HEK293 (cell line): Measurements from ENCODE around the gene SMCHD1.

ENCODE experiments used
- CTCF ChIA-PET: fragments of 350-600 bp; formaldehyde crosslinking; extraction: SDS; loops from one replicate; lab custom pipeline; 2021; ENCODE audit warnings: antibody characterized with exemption; lab: Yijun Ruan, JAX
- POLR2A ChIA-PET: fragments of 300-600 bp; formaldehyde crosslinking; extraction: SDS; loops from one replicate; lab custom pipeline; 2020; ENCODE audit warnings: antibody characterized with exemption, inconsistent platforms; lab: Yijun Ruan, JAX
- H3K27ac ChIP-seq: fragments of 200-500 bp; sonication (Bioruptor generic); 2 replicates; pipeline ENCODE4 v1.5.1; 2014; ENCODE audit warnings: low read depth, low read length, control low read depth, inconsistent platforms; ENCODE audit errors: extremely low read depth
- H3K36me3 ChIP-seq, 2 experiments: fragments of 200-500 bp in 1 of 2; sonication (Bioruptor generic) in 1 of 2; 1 replicate in 1 of 2; 2 replicates in 1 of 2; pipeline ENCODE4 v1.5.1; 2014 to 2017; ENCODE audit warnings: inconsistent platforms in 2 of 2, low read length in 2 of 2; ENCODE audit not compliant: control insufficient read depth in 2 of 2, insufficient read depth in 1 of 2
- H3K4me1 ChIP-seq: fragments of 200-500 bp; sonication (Bioruptor generic); 2 replicates; pipeline ENCODE4 v1.5.1; 2014; ENCODE audit warnings: mild to moderate bottlenecking, low read length, inconsistent platforms; ENCODE audit not compliant: control insufficient read depth, insufficient read depth
- H3K4me3 ChIP-seq: 2 replicates; pipeline ENCODE4 v1.5.1; 2011; ENCODE audit warnings: low read depth, mild to moderate bottlenecking, control low read depth, low read length, moderate library complexity
- H3K9me3 ChIP-seq: fragments of 200-500 bp; sonication (Bioruptor generic); 2 replicates; pipeline ENCODE4 v1.5.1; 2014; ENCODE audit warnings: low read depth, low read length, inconsistent platforms; ENCODE audit not compliant: control insufficient read depth, insufficient read depth
- ATF2 ChIP-seq: fragments of 450-650 bp; formaldehyde crosslinking; IDR thresholded peaks from 2 replicates; pipeline ENCODE4 v1.5.1; 2016; ENCODE audit warnings: missing biosample characterization, missing genetic modification characterization, low read depth
- BCL11A ChIP-seq: fragments of 450-650 bp; formaldehyde crosslinking; IDR thresholded peaks from 2 replicates; pipeline ENCODE4 v1.5.1; 2016; ENCODE audit warnings: low read depth, missing biosample characterization, missing genetic modification characterization
- EGR2 ChIP-seq: fragments of 450-650 bp; formaldehyde crosslinking; IDR thresholded peaks from 2 replicates; pipeline ENCODE4 v1.5.1; 2016; ENCODE audit warnings: low read depth, missing biosample characterization, missing genetic modification characterization
- KLF8 ChIP-seq: fragments of 450-650 bp; formaldehyde crosslinking; IDR thresholded peaks from 2 replicates; pipeline ENCODE4 v1.5.1; 2016; ENCODE audit warnings: missing biosample characterization, missing genetic modification characterization
- OVOL3 ChIP-seq: fragments of 450-650 bp; formaldehyde crosslinking; IDR thresholded peaks from 2 replicates; pipeline ENCODE4 v1.5.1; 2016; ENCODE audit warnings: missing biosample characterization, missing genetic modification characterization
- PRDM1 ChIP-seq: fragments of 450-650 bp; formaldehyde crosslinking; IDR thresholded peaks from 2 replicates; pipeline ENCODE4; 2016; ENCODE audit warnings: missing biosample characterization, missing genetic modification characterization
- PRDM6 ChIP-seq: fragments of 450-650 bp; formaldehyde crosslinking; IDR thresholded peaks from 2 replicates; pipeline ENCODE4 v1.5.1; 2017; ENCODE audit warnings: missing biosample characterization, missing genetic modification characterization
- SALL2 ChIP-seq: fragments of 450-650 bp; formaldehyde crosslinking; IDR thresholded peaks from 2 replicates; pipeline ENCODE4 v1.5.0; 2017; ENCODE audit warnings: missing biosample characterization, mild to moderate bottlenecking, missing genetic modification characterization, borderline replicate concordance
- ZFP41 ChIP-seq: fragments of 450-650 bp; formaldehyde crosslinking; IDR thresholded peaks from 2 replicates; pipeline ENCODE4 v1.5.1; 2016; ENCODE audit warnings: missing biosample characterization, missing genetic modification characterization, borderline replicate concordance
- ZNF132 ChIP-seq: fragments of 450-650 bp; formaldehyde crosslinking; IDR thresholded peaks from 2 replicates; pipeline ENCODE4 v1.5.1; 2017; ENCODE audit warnings: missing biosample characterization, missing genetic modification characterization, borderline replicate concordance
- ZNF16 ChIP-seq: fragments of 450-650 bp; formaldehyde crosslinking; IDR thresholded peaks from 2 replicates; pipeline ENCODE4 v1.5.1; 2016; ENCODE audit warnings: low read depth, missing biosample characterization, missing genetic modification characterization
- ZNF211 ChIP-seq: fragments of 450-650 bp; formaldehyde crosslinking; IDR thresholded peaks from 2 replicates; pipeline ENCODE4 v1.5.1; 2016; ENCODE audit warnings: low read depth, missing biosample characterization, missing genetic modification characterization
- ZNF37A ChIP-seq: fragments of 450-650 bp; IDR thresholded peaks from 2 replicates; pipeline ENCODE4 v1.5.1; 2018; ENCODE audit warnings: missing biosample characterization, missing genetic modification characterization
- ZNF404 ChIP-seq: fragments of 450-650 bp; formaldehyde crosslinking; IDR thresholded peaks from 2 replicates; pipeline ENCODE4 v1.5.1; 2017; ENCODE audit warnings: missing biosample characterization, missing genetic modification characterization
- ZNF423 ChIP-seq: fragments of 450-650 bp; formaldehyde crosslinking; IDR thresholded peaks from 2 replicates; pipeline ENCODE4 v1.5.1; 2016; ENCODE audit warnings: missing biosample characterization, missing genetic modification characterization
- ZNF514 ChIP-seq: fragments of 450-650 bp; formaldehyde crosslinking; IDR thresholded peaks from 2 replicates; pipeline ENCODE4 v1.5.1; 2016; ENCODE audit warnings: missing biosample characterization, missing genetic modification characterization
- ZNF629 ChIP-seq: fragments of 450-650 bp; formaldehyde crosslinking; IDR thresholded peaks from 2 replicates; pipeline ENCODE4 v1.5.1; 2017; ENCODE audit warnings: missing biosample characterization, missing genetic modification characterization
- ZNF677 ChIP-seq: fragments of 450-650 bp; IDR thresholded peaks from 2 replicates; pipeline ENCODE4 v1.5.0; 2018; ENCODE audit warnings: missing biosample characterization, mild to moderate bottlenecking, missing genetic modification characterization, moderate library complexity
- TF ChIP-seq, protein P1 (sequence below): fragments of 450-650 bp; formaldehyde crosslinking; IDR thresholded peaks from 2 replicates; pipeline ENCODE4 v1.5.1; 2017; ENCODE audit warnings: missing biosample characterization, missing genetic modification characterization

The SMCHD1 gene

GRCh38 chr18:2680216-2680792, 24.8 kb downstream of the SMCHD1 start:
- TF ChIP-seq SALL2 (no peak), PRDM1 (0 out of 2 replicates have a peak, but pooled peaks have one; percentile 22), ZNF16 (no peak), ZNF677 (tag by site-specific recombination) (no peak)
- CTCF ChIA-PET: interaction anchor here (0.6 kb wide), 1 partner anchor 16 kb away, joined by 3 read pairs; no protein-coding TSS in a partner anchor
- H3K4me3 ChIP-seq: no peak overlapping the region
- H3K36me3 ChIP-seq: peaks cover 13 to 36% of the 10 kb centered on the region in 2 experiments
- peaks cover 10% of the 10 kb centered on the region for H3K4me1 ChIP-seq
- no peaks in the 10 kb centered on the region for H3K9me3 ChIP-seq
- POLR2A ChIA-PET: interaction anchor here (1.0 to 1.2 kb wide), 2 partner anchors 23 to 24 kb away, joined by 3 read pairs; no protein-coding TSS in a partner anchor
- no peak overlapping the region for H3K27ac ChIP-seq

- H3K9me3 ChIP-seq: no peaks in the 10 kb centered on the region
- POLR2A ChIA-PET: interaction anchor here (0.7 kb wide), 1 partner anchor 23 kb away, joined by 5 read pairs; no protein-coding TSS in a partner anchor
- H3K36me3 ChIP-seq: peaks cover 13 to 37% of the 10 kb centered on the region in 2 experiments
Observed at GRCh38 chr18:2681993-2682603, 26.6 kb downstream of the SMCHD1 start.

DNA sequence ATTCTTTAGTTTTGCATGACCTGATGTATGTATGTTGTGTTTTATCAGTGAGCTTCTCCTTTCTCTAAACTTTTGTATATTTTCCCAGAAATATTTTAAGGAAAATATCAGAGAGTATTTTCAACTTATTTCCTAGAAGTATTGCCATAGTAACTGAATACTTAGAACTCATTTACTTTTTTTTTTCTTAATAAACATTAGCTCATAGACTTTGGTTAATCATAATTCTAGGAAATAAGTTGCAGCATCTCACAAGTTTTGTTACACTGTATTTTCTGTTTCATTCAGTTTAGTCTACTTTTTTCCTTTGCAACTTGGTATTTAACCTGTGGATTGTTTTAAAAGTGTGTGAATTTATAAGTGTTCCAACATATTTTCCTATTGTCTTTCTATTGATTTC, 27.5 kb downstream of the SMCHD1 start:
- Histone ChIP-seq H3K9me3 (no peaks in the 10 kb centered on the region; the same call in 1 of the 2 replicates), H3K36me3 (peaks cover 13 to 39% of the 10 kb centered on the region in 2 experiments), H3K4me3 (no peak overlapping the region), H3K4me1 (peaks cover 10% of the 10 kb centered on the region), H3K27ac (no peak overlapping the region)
- no peak for TF ChIP-seq EGR2 (tag by site-specific recombination)
- no peak for TF ChIP-seq ATF2 (tag by site-specific recombination)
- no peak for TF ChIP-seq ZNF514 (tag by site-specific recombination)
- no peak for TF ChIP-seq ZNF211
- no peak for TF ChIP-seq ZNF629
- TF ChIP-seq OVOL3 (tag by site-specific recombination): no peak
- no peak for TF ChIP-seq PRDM1
- no peak for TF ChIP-seq ZNF132
- 0 out of 2 replicates have a peak, but pooled peaks have one; percentile 1 for TF ChIP-seq PRDM6 (tag by site-specific recombination)
- CTCF ChIA-PET: interaction anchor here (0.7 kb wide), 1 partner anchor 46 kb away, joined by 3 read pairs; no protein-coding TSS in a partner anchor
- POLR2A ChIA-PET: interaction anchor here (0.6 kb wide), 1 partner anchor 21 kb away, joined by 5 read pairs; no protein-coding TSS in a partner anchor

More at GRCh38 chr18:2681993-2682603, 26.6 kb downstream of the SMCHD1 start:
- no peak overlapping the region for H3K27ac ChIP-seq
- TF ChIP-seq, protein P1, sequence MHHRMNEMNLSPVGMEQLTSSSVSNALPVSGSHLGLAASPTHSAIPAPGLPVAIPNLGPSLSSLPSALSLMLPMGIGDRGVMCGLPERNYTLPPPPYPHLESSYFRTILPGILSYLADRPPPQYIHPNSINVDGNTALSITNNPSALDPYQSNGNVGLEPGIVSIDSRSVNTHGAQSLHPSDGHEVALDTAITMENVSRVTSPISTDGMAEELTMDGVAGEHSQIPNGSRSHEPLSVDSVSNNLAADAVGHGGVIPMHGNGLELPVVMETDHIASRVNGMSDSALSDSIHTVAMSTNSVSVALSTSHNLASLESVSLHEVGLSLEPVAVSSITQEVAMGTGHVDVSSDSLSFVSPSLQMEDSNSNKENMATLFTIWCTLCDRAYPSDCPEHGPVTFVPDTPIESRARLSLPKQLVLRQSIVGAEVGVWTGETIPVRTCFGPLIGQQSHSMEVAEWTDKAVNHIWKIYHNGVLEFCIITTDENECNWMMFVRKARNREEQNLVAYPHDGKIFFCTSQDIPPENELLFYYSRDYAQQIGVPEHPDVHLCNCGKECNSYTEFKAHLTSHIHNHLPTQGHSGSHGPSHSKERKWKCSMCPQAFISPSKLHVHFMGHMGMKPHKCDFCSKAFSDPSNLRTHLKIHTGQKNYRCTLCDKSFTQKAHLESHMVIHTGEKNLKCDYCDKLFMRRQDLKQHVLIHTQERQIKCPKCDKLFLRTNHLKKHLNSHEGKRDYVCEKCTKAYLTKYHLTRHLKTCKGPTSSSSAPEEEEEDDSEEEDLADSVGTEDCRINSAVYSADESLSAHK: no peak
- TF ChIP-seq KLF8 (tag by site-specific recombination): no peak
- TF ChIP-seq ZNF37A: no peak
- TF ChIP-seq BCL11A (tag by site-specific recombination): no peak
- TF ChIP-seq ZFP41 (tag by site-specific recombination): no peak
- TF ChIP-seq ZNF423: no peak
- no peak for TF ChIP-seq ZNF404 (tag by site-specific recombination)
- H3K4me1 ChIP-seq: peaks cover 10% of the 10 kb centered on the region
- CTCF ChIA-PET: no interaction called here
- no peak overlapping the region for H3K4me3 ChIP-seq
